GM18858 (cell line): Measurements from ENCODE around the gene RNF169.
"Not testable (repeated sequence)": the region's sequence is repeated elsewhere in the genome, so short reads cannot be mapped to it uniquely, and the experiment has no call there.

Source experiments
- ATAC-seq: cut with Tn5 transposase; IDR thresholded peaks from one replicate; pipeline ENCODE4 v1.9.1; 2021; ENCODE audit not compliant: unreplicated experiment

Gene RNF169

GRCh38 chr11:74726547-74727182 lies 22.0 kb upstream of the RNF169 start:
- peak; percentile 76 for ATAC-seq

- ATAC-seq = no peak
Observed at GRCh38 chr11:74729397-74729796, 19.3 kb upstream of the RNF169 start.

GRCh38 chr11:74730571-74731260 lies 17.9 kb upstream of the RNF169 start:
- ATAC-seq = no peak

- ATAC-seq = no peak
Observed at GRCh38 chr11:74731301-74732094, 17.2 kb upstream of the RNF169 start, which contains the start of gene CHRDL2. Gene CHRDL2, minus strand, starts transcription at chr11:74731426. Its CDS starts 538 bp downstream, at chr11:74730888.

GRCh38 chr11:74734559-74734925 lies 14.1 kb upstream of the RNF169 start:
- ATAC-seq = no peak

- no peak for ATAC-seq
Observed at GRCh38 chr11:74735365-74735928, 13.2 kb upstream of the RNF169 start.

- no peak for ATAC-seq
Observed at GRCh38 chr11:74736031-74736430, 12.6 kb upstream of the RNF169 start.

- ATAC-seq = no peak
Observed at GRCh38 chr11:74739546-74740270, 8.9 kb upstream of the RNF169 start.

GRCh38 chr11:74742070-74742469 lies 6.6 kb upstream of the RNF169 start:
- ATAC-seq = no peak

GRCh38 chr11:74743640-74744039 lies 5.0 kb upstream of the RNF169 start:
- no peak for ATAC-seq

GRCh38 chr11:74744277-74744676 lies 4.4 kb upstream of the RNF169 start:
- ATAC-seq = no peak

- no peak for ATAC-seq
Observed at GRCh38 chr11:74746868-74747267, 1.8 kb upstream of the RNF169 start.

GRCh38 chr11:74749127-74749964 lies 697 bp downstream of the RNF169 start:
- peak; percentile 27 for ATAC-seq

GRCh38 chr11:74749965-74750296 lies 1.3 kb downstream of the RNF169 start:
- no peak for ATAC-seq

GRCh38 chr11:74750598-74750997 lies 1.9 kb downstream of the RNF169 start:
- ATAC-seq = not testable (repeated sequence)

GRCh38 chr11:74751303-74751702 lies 2.7 kb downstream of the RNF169 start:
- ATAC-seq = no peak

GRCh38 chr11:74754507-74755252 lies 6.0 kb downstream of the RNF169 start:
- ATAC-seq = no peak

- no peak for ATAC-seq
Observed at GRCh38 chr11:74755395-74755995, 6.8 kb downstream of the RNF169 start.

- no peak for ATAC-seq
Observed at GRCh38 chr11:74756571-74756970, 7.9 kb downstream of the RNF169 start.
